Progenitor cell of endocrine pancreas (in vitro differentiated cells): ENCODE measurements around the gene HS3ST2. TPM values are rescaled to one million over a fixed set of nuclear protein-coding genes. Genes with fewer than 3 reads are reported as not detected.

Experiments
- DNase-seq: peaks from one replicate; pipeline ENCODE4 v3.0.0; 2021; ENCODE audit warnings: low spot score; ENCODE audit not compliant: unreplicated experiment
- H3K27ac Mint-ChIP-seq: 2 replicates; pipeline ENCODE4 v1.8.0; 2021; ENCODE audit warnings: mild to moderate bottlenecking, moderate library complexity, mixed read lengths
- H3K27me3 Mint-ChIP-seq: 2 replicates; pipeline ENCODE4 v1.8.0; 2021; ENCODE audit warnings: mixed read lengths
- H3K36me3 Mint-ChIP-seq: 2 replicates; pipeline ENCODE4 v1.8.0; 2022; ENCODE audit warnings: mixed read lengths; ENCODE audit not compliant: insufficient read depth
- H3K4me1 Mint-ChIP-seq: 2 replicates; pipeline ENCODE4 v1.8.0; 2021; ENCODE audit warnings: low read depth, mixed read lengths
- H3K4me3 Mint-ChIP-seq: 2 replicates; pipeline ENCODE4 v1.8.0; 2021; ENCODE audit warnings: low read depth, mild to moderate bottlenecking, moderate library complexity, mixed read lengths
- H3K9me3 Mint-ChIP-seq: 2 replicates; pipeline ENCODE4 v1.8.0; 2021; ENCODE audit warnings: low read depth, mixed read lengths
- CTCF ChIP-seq: fragments of 200-600 bp; sonication (generic); IDR thresholded peaks from one replicate; pipeline ENCODE4 v1.5.0; 2021; ENCODE audit warnings: antibody characterized with exemption, mild to moderate bottlenecking; ENCODE audit not compliant: unreplicated experiment
- total RNA-seq: library from RNA; stranded (reverse); gene quantifications from 2 replicates; pipeline ENCODE4 v1.2.1, GENCODE V29; 2021

Gene HS3ST2
- total RNA-seq, 1 donor from 2014 or later: not detected

GRCh38 chr16:22886927-22887326 lies 73.0 kb downstream of the HS3ST2 start:
- Mint-ChIP-seq H3K4me3 (no peak overlapping the region), H3K36me3 (no peaks in the 10 kb centered on the region), H3K4me1 (no peaks in the 10 kb centered on the region), H3K9me3 (no peaks in the 10 kb centered on the region), H3K27ac (no peak overlapping the region), H3K27me3 (peaks cover 10% of the 10 kb centered on the region)
- DNase-seq: no peak
- no peak for TF ChIP-seq CTCF

- no peak overlapping the region for H3K4me3 Mint-ChIP-seq
- H3K27ac Mint-ChIP-seq: no peak overlapping the region
- peaks cover 10% of the 10 kb centered on the region for H3K27me3 Mint-ChIP-seq
- H3K36me3 Mint-ChIP-seq: no peaks in the 10 kb centered on the region
- no peaks in the 10 kb centered on the region for H3K4me1 Mint-ChIP-seq
- no peaks in the 10 kb centered on the region for H3K9me3 Mint-ChIP-seq
- DNase-seq: no peak
- TF ChIP-seq CTCF: no peak
Observed at GRCh38 chr16:22887445-22887844, 73.5 kb downstream of the HS3ST2 start.

- DNase-seq: no peak
Observed at GRCh38 chr16:22888791-22889190, 74.8 kb downstream of the HS3ST2 start.

GRCh38 chr16:22890976-22891375 lies 77.0 kb downstream of the HS3ST2 start:
- no peak for TF ChIP-seq CTCF
- DNase-seq: no peak
- Mint-ChIP-seq H3K9me3 (no peaks in the 10 kb centered on the region), H3K36me3 (no peaks in the 10 kb centered on the region), H3K27ac (no peak overlapping the region), H3K4me3 (no peak overlapping the region), H3K4me1 (no peaks in the 10 kb centered on the region), H3K27me3 (peaks cover 11% of the 10 kb centered on the region)

More at GRCh38 chr16:22888791-22889190, 74.8 kb downstream of the HS3ST2 start:
- Mint-ChIP-seq H3K4me1 (no peaks in the 10 kb centered on the region), H3K4me3 (no peak overlapping the region), H3K27ac (no peak overlapping the region), H3K27me3 (peaks cover 6% of the 10 kb centered on the region), H3K9me3 (no peaks in the 10 kb centered on the region), H3K36me3 (no peaks in the 10 kb centered on the region)
- no peak for TF ChIP-seq CTCF

- no peaks in the 10 kb centered on the region for H3K4me1 Mint-ChIP-seq
Observed at GRCh38 chr16:22897184-22897583, 83.2 kb downstream of the HS3ST2 start.

More at GRCh38 chr16:22897184-22897583, 83.2 kb downstream of the HS3ST2 start:
- DNase-seq: no peak
- peaks cover 23% of the 10 kb centered on the region for H3K27me3 Mint-ChIP-seq
- TF ChIP-seq CTCF: no peak
- no peak overlapping the region for H3K4me3 Mint-ChIP-seq
- no peaks in the 10 kb centered on the region for H3K9me3 Mint-ChIP-seq
- no peaks in the 10 kb centered on the region for H3K36me3 Mint-ChIP-seq
- no peak overlapping the region for H3K27ac Mint-ChIP-seq
